Endothelial cell of umbilical vein (primary cell): ENCODE data around the gene GPRC5D. TPM values are rescaled to one million over a fixed set of nuclear protein-coding genes. Genes with fewer than 3 reads are reported as not detected.

Source experiments
- BruUV-seq: library from RNA; stranded (reverse); fragments of 400-500 nt; replicated peaks from 2 replicates; lab custom pipeline; 2021; lab: Mats Ljungman, UMichigan
- CTCF ChIA-PET: fragments of 300-600, 350-600 bp; sonication (Branson Sonifier 250); formaldehyde crosslinking; loops from one replicate; lab custom pipeline; 2021; ENCODE audit warnings: antibody characterized with exemption, inconsistent platforms; lab: Charles Lee
- POLR2A ChIA-PET: fragments of 300-600, 350-600 bp; sonication (Branson Sonifier 250); formaldehyde crosslinking; loops from one replicate; lab custom pipeline; 2021; ENCODE audit warnings: antibody characterized with exemption, inconsistent platforms; lab: Charles Lee
- DNase-seq: peaks from one replicate; pipeline ENCODE4 v3.0.0-alpha.2; 2011; ENCODE audit warnings: low read depth, low spot score
- FAIRE-seq: peaks from 2 replicates; lab custom pipeline; 2011; peaks lifted over from hg19 to GRCh38; lab: Jason Lieb, UNC
- H2AFZ ChIP-seq: 2 replicates; pipeline ENCODE4 v1.6.0; 2012; ENCODE audit warnings: low read depth, low read length, control low read depth, inconsistent platforms
- H3K27ac ChIP-seq: 2 replicates; pipeline ENCODE4 v1.5.1; 2011; ENCODE audit warnings: low read depth, mild to moderate bottlenecking, control low read depth, low read length, moderate library complexity; ENCODE audit not compliant: insufficient read depth
- H3K27me3 ChIP-seq, 2 experiments: 2 replicates each; pipeline versions ENCODE4 v1.6.0 to v1.6.1; 2011; ENCODE audit warnings: low read length in 2 of 2, mixed read lengths in 1 of 2; ENCODE audit not compliant: control insufficient read depth in 2 of 2, insufficient read depth in 2 of 2
- H3K36me3 ChIP-seq, 2 experiments: 2 replicates in 1 of 2; 3 replicates in 1 of 2; pipeline ENCODE4 v1.5.1; 2011; ENCODE audit warnings: low read length in 2 of 2, mild to moderate bottlenecking in 1 of 2, moderate library complexity in 1 of 2; ENCODE audit not compliant: control insufficient read depth in 2 of 2, insufficient read depth in 2 of 2; ENCODE audit errors: extremely low read depth in 1 of 2
- H3K4me1 ChIP-seq: 3 replicates; pipeline ENCODE4 v1.5.1; 2011; ENCODE audit warnings: mild to moderate bottlenecking, low read length; ENCODE audit not compliant: control insufficient read depth, insufficient read depth; ENCODE audit errors: extremely low read depth
- H3K4me2 ChIP-seq: 2 replicates; pipeline ENCODE4 v1.6.1; 2011; ENCODE audit warnings: low read length, control low read depth, mixed read lengths; ENCODE audit not compliant: insufficient read depth
- H3K4me3 ChIP-seq, 3 experiments: fragments of 200-600 bp in 1 of 3; sonication (generic), shearing (Covaris generic) in 1 of 3; replicated peaks in 1 of 3; 2 replicates each; pipeline ENCODE4 v1.5.1; 2011 to 2016; ENCODE audit warnings: control low read depth in 3 of 3, low read length in 3 of 3, mild to moderate bottlenecking in 2 of 3, inconsistent platforms in 1 of 3, low read depth in 1 of 3, moderate library complexity in 1 of 3; ENCODE audit not compliant: insufficient read depth in 1 of 3
- H3K79me2 ChIP-seq: 2 replicates; pipeline ENCODE4 v1.6.0; 2012; ENCODE audit warnings: low read length, inconsistent platforms; ENCODE audit not compliant: control insufficient read depth, insufficient read depth
- H3K9ac ChIP-seq: replicated peaks from 2 replicates; pipeline ENCODE3; 2011; ENCODE audit warnings: low read length, control low read depth; ENCODE audit not compliant: insufficient read depth; ENCODE audit errors: extremely low read depth
- H3K9me1 ChIP-seq: replicated peaks from 3 replicates; pipeline ENCODE4 v1.6.0; 2011; ENCODE audit warnings: mild to moderate bottlenecking, low read length; ENCODE audit not compliant: control insufficient read depth, insufficient read depth; ENCODE audit errors: extremely low read depth
- H3K9me3 ChIP-seq: replicated peaks from 2 replicates; pipeline ENCODE4 v1.5.1; 2012; ENCODE audit warnings: low read length, inconsistent platforms; ENCODE audit not compliant: control insufficient read depth, insufficient read depth
- H4K20me1 ChIP-seq: replicated peaks from 2 replicates; pipeline ENCODE3; 2011; ENCODE audit warnings: mild to moderate bottlenecking, low read length; ENCODE audit not compliant: control insufficient read depth, insufficient read depth; ENCODE audit errors: extremely low read depth
- CTCF ChIP-seq, 2 donors: IDR thresholded peaks; 1 replicate in 1 of 2; 2 replicates in 1 of 2; pipeline ENCODE4 v1.5.1; 2011; ENCODE audit warnings: low read length in 2 of 2, mild to moderate bottlenecking in 2 of 2, moderate library complexity in 2 of 2, control low read depth in 1 of 2, inconsistent platforms in 1 of 2, low read depth in 1 of 2; ENCODE audit not compliant: insufficient read depth in 1 of 2; ENCODE audit errors: extremely low read depth in 1 of 2
- EZH2 ChIP-seq: IDR thresholded peaks from 2 replicates; pipeline ENCODE4 v1.6.1; 2012; ENCODE audit warnings: borderline replicate concordance, low read depth, mild to moderate bottlenecking, moderate library complexity, low read length, inconsistent platforms; ENCODE audit not compliant: severe bottlenecking
- FOS ChIP-seq: IDR thresholded peaks from 2 replicates; pipeline ENCODE4 v1.6.1; 2011; ENCODE audit warnings: mild to moderate bottlenecking, low read length, moderate library complexity, borderline replicate concordance; ENCODE audit not compliant: insufficient read depth
- GATA2 ChIP-seq: IDR thresholded peaks from 2 replicates; pipeline ENCODE4 v1.7.0; 2011; ENCODE audit warnings: low read depth, mild to moderate bottlenecking, moderate library complexity, mixed read lengths, low read length; ENCODE audit not compliant: insufficient read length, insufficient read depth
- JUN ChIP-seq: IDR thresholded peaks from 2 replicates; pipeline ENCODE4 v1.6.1; 2011; ENCODE audit warnings: borderline replicate concordance, low read depth; ENCODE audit not compliant: insufficient read length, insufficient read depth
- MYC ChIP-seq: IDR thresholded peaks from one replicate; pipeline ENCODE4 v1.6.1; 2011; ENCODE audit warnings: mild to moderate bottlenecking, low read depth, low read length
- POLR2A ChIP-seq: IDR thresholded peaks from 2 replicates; pipeline ENCODE4 v1.6.1; 2012; ENCODE audit warnings: low read depth, mild to moderate bottlenecking, control low read depth, low read length
- POLR2AphosphoS5 ChIP-seq: IDR thresholded peaks from 2 replicates; pipeline ENCODE4 v1.6.1; 2012; ENCODE audit warnings: low read depth, mild to moderate bottlenecking, control low read depth, low read length, moderate library complexity; ENCODE audit not compliant: insufficient read depth
- dilution Hi-C: fragments of 300-500 bp; cut with MboI; formaldehyde crosslinking; loops from one replicate; pipeline ENCODE4 v1.15.0; 2019; ENCODE audit warnings: low sequenced_read_pairs; ENCODE audit not compliant: extremely low pct_ligation_motif_present
- intact Hi-C: fragments of 100-400 bp; cut with micrococcal nuclease; formaldehyde crosslinking; loops from one replicate; pipeline ENCODE4 v1.10.0; 2022
- polyA plus RNA-seq, 4 experiments: library from polyadenylated mRNA; depleted of rRNA in 3 of 4; stranded (reverse) in 3 of 4; unstranded in 1 of 4; fragments of >200 nt; gene quantifications; 2 replicates each; pipeline versions ENCODE4 v1.2.1 to v1.2.3, GENCODE V29; 2011 to 2012; ENCODE audit warnings: missing spikeins in 1 of 4
- total RNA-seq: library from RNA; stranded (reverse); gene quantifications from 2 replicates; pipeline ENCODE4 v1.2.3, GENCODE V29; 2021
- TF ChIP-seq, protein P1 (sequence below): IDR thresholded peaks from 2 replicates; pipeline ENCODE4 v1.6.1; 2011; ENCODE audit not compliant: insufficient read depth, insufficient read length

The GPRC5D gene
- total and polyA plus RNA-seq, 2 donors (not counting 3 experiments of a cell fraction or from before 2014, with no cell fraction given): not detected

- H3K4me1 ChIP-seq: peaks cover 5% of the 10 kb centered on the region
- TF ChIP-seq POLR2AphosphoS5 (no peak), CTCF (IDR thresholded peaks at IDR 0.05; ENCODE audit: extremely low read depth in 1 of 2, insufficient read depth in 1 of 2, low read depth in 1 of 2, low read length in 2 of 2) (no peak), JUN (no peak), FOS (no peak), POLR2A (no peak), EZH2 (no peak), MYC (no peak), GATA2 (no peak)
- TF ChIP-seq, protein P1, sequence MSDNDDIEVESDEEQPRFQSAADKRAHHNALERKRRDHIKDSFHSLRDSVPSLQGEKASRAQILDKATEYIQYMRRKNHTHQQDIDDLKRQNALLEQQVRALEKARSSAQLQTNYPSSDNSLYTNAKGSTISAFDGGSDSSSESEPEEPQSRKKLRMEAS: no peak
- POLR2A ChIA-PET: no interaction called here
- H3K27ac ChIP-seq: peak overlapping the region; percentile 30
- dilution Hi-C loops (no loop called here), intact Hi-C loops (no loop called here)
- H4K20me1 ChIP-seq: no peaks in the 10 kb centered on the region
- no peaks in the 10 kb centered on the region for H3K9me3 ChIP-seq
- CTCF ChIA-PET: interaction anchor here (0.6 to 1.2 kb wide), 4 partner anchors 30 to 329 kb away, joined by 3 to 4 read pairs (median 3); no protein-coding TSS in a partner anchor
- H3K4me2 ChIP-seq: no peak overlapping the region
- BruUV-seq: no TSS peak
- H3K36me3 ChIP-seq: no peaks in the 10 kb centered on the region
- FAIRE-seq (no peak), DNase-seq (no peak)
- H3K4me3 ChIP-seq: no peak overlapping the region
- no peaks in the 10 kb centered on the region for H3K9me1 ChIP-seq
- no peaks in the 10 kb centered on the region for H3K27me3 ChIP-seq
- no peak overlapping the region for H3K9ac ChIP-seq
- peak overlapping the region; percentile 50 for H2AFZ ChIP-seq
- H3K79me2 ChIP-seq: no peaks in the 10 kb centered on the region
Measured at GRCh38 chr12:12926571-12927071, 25.3 kb downstream of the GPRC5D start.
